Urothelium cell line (cell line): ENCODE data around the gene BCAS1.

Source experiments
- DNase-seq: peaks from one replicate; pipeline ENCODE4 v3.0.0; 2011; ENCODE audit warnings: low spot score, mixed read lengths
- FAIRE-seq: peaks from 2 replicates; lab custom pipeline; 2011; peaks lifted over from hg19 to GRCh38; lab: Jason Lieb, UNC

The BCAS1 gene

DNA sequence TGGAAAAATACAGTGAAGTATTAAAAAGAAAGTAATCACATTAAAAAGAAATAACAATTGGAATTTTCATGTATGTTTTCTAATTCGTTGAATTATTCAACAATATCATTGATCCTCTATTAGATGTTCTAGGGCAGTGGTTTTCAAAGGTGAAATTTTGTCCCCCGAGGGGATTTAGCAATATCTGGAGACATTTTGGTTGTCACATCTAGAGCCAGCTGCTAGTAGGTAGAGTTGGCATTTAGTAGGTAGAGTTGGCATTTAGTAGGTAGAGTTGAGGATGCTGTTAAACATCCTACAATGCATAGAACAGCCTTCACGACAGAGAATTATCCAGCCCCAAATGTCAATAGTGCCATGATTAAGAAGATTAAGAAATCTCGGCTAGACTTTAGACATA, 173.7 kb downstream of the BCAS1 start:
- FAIRE-seq (no peak), DNase-seq (no peak)

DNA sequence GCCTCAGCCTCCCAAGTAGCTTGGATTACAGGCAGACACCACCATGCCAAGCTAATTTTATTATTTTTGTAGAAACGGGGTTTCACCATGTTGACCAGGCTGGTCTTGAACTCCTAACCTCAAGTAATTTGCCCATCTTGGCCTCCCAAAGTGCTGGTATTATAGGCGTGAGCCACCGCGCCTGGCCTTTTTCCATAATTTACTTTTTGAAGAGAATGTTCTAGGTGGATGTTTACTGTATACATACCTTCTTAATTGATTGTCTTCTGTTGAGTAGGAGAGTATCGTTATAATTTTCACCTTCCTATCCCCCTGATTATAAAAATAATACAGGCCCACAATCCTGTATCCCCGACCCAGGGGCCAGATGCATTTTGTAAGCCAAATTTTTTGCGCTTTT, 174.4 kb downstream of the BCAS1 start:
- DNase-seq (no peak), FAIRE-seq (no peak)

DNA sequence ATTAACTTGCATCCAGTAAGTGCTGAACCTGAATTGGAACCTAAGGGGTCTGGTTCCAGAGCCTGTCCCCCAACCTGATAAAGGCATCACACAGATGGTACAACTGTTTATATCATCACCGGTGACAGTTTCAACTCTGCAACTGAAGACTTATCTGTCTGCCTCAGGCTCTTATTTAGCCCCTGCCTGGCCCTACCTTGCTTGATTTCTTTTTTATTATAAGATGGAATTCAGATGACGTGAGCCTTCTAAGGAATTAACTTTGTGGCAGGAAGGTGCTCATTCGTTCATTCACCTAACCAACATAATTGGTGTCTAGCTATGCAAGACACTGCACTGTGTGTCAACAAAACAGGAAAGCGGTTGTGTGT, 175.0 kb downstream of the BCAS1 start:
- FAIRE-seq = no peak
- no peak for DNase-seq

DNA sequence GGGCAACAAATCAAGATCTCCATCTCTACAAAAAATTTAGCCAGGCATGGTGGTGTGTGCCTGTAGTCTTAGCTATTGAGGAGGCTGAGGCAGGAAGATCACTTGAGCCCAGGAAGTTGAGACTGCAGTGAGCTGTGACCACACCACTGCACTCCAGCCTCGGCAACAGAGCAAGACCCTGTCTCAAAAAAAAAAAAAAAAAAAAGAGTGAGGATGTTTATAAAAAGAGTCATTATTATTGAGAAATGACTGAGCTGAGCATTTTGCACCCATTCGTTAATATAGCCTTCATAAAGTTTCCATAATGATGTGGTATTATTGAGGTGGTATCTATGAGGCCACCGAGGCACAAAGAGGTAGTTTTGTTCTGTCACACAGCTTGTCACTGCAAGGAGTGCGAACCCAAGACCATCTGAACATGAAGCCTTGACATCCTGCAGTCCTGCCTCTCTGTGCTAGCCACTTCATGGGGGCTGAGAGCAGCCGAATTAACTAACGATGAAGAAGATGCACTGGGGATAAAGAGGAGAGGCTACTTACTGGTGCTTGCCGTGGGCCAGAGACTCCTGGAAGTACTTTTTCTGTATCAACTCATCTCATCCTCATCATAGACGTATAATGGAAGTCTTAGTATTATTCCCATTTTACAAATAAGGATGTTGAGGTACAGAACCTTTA, 175.5 kb downstream of the BCAS1 start:
- FAIRE-seq (no peak), DNase-seq (no peak)
